Uterus (tissue), 4 donors: ENCODE results near the gene LRRTM1. TPM values are rescaled to one million over a fixed set of nuclear protein-coding genes. Genes with fewer than 3 reads are reported as not detected.

Experiments
- DNase-seq, 2 donors: peaks; one replicate each; pipeline ENCODE4 v3.0.0-alpha.2; 2019 to 2020
- H3K27ac ChIP-seq, 2 donors: fragments of 200-600 bp; sonication (generic); 1 replicate in 1 of 2; 2 replicates in 1 of 2; pipeline ENCODE4 v1.5.1; 2016 to 2018
- H3K27me3 ChIP-seq, 2 donors: fragments of 200-600 bp; sonication (generic); one replicate each; pipeline ENCODE4 v1.5.1; 2018 to 2019; ENCODE audit warnings: control low read depth in 1 of 2
- H3K36me3 ChIP-seq, 2 donors: fragments of 200-600 bp; sonication (generic); one replicate each; pipeline ENCODE4 v1.5.1; 2019; ENCODE audit warnings: control low read depth in 1 of 2
- H3K4me1 ChIP-seq, 2 donors: fragments of 200-600 bp; sonication (generic); one replicate each; pipeline ENCODE4 v1.5.1; 2018 to 2019; ENCODE audit warnings: control low read depth in 1 of 2
- H3K4me3 ChIP-seq, 2 donors: fragments of 200-600 bp; sonication (generic); 1 replicate in 1 of 2; 2 replicates in 1 of 2; pipeline ENCODE4 v1.5.1; 2018 to 2019; ENCODE audit warnings: mild to moderate bottlenecking in 1 of 2
- H3K9me3 ChIP-seq, 2 donors: fragments of 200-600 bp; sonication (generic); one replicate each; pipeline ENCODE4 v1.5.1; 2019; ENCODE audit warnings: control low read depth in 1 of 2
- CTCF ChIP-seq, 4 experiments: fragments of 200-600 bp in 2 of 4; fragments of 450-650 bp in 2 of 4; sonication (generic) in 2 of 4; IDR thresholded peaks; one replicate each; pipeline ENCODE4 v1.5.1; 2016 to 2019; ENCODE audit warnings: antibody characterized with exemption in 4 of 4, mild to moderate bottlenecking in 2 of 4, moderate library complexity in 1 of 4
- POLR2A ChIP-seq, 2 donors: fragments of 450-650 bp; IDR thresholded peaks; one replicate each; pipeline ENCODE4 v1.6.1; 2016; ENCODE audit warnings: antibody characterized with exemption in 2 of 2, mild to moderate bottlenecking in 1 of 2, moderate library complexity in 1 of 2
- intact Hi-C: fragments of 100-400 bp; cut with DNase I; formaldehyde crosslinking; loops from one replicate; pipeline ENCODE4 v1.15.1; 2023; ENCODE audit warnings: low total_unique reads
- total RNA-seq, 4 donors: library from RNA; depleted of rRNA in 3 of 4; stranded (reverse); fragments of >200 nt in 3 of 4; gene quantifications; one replicate each; pipeline versions ENCODE4 v1.1.0 to v1.2.4, GENCODE V29; 2014 to 2023
- donor health status: DM: yes; HTN: yes; CAD: no.

Gene LRRTM1
- total RNA-seq, 4 donors from 2014 or later, result 10.4 TPM; not detected in 3

- no peaks in the 10 kb centered on the region for H3K36me3 ChIP-seq
- TF ChIP-seq CTCF (IDR thresholded peaks at IDR 0.05), result no peak
- no peak for TF ChIP-seq POLR2A (IDR thresholded peaks at IDR 0.05)
- H3K9me3 ChIP-seq, result no peaks in the 10 kb centered on the region
- intact Hi-C loops, result no loop called here
- no peak for DNase-seq
- H3K27me3 ChIP-seq, result no peaks in the 10 kb centered on the region
- no peak overlapping the region for H3K4me3 ChIP-seq
- no peak overlapping the region for H3K27ac ChIP-seq
- H3K4me1 ChIP-seq, result no peaks in the 10 kb centered on the region
Measured at GRCh38 chr2:80259292-80259691, 45.3 kb downstream of the LRRTM1 start.

GRCh38 chr2:80258793-80259192 lies 45.8 kb downstream of the LRRTM1 start:
- H3K27me3 ChIP-seq, result no peaks in the 10 kb centered on the region
- no peak overlapping the region for H3K27ac ChIP-seq
- H3K9me3 ChIP-seq, result no peaks in the 10 kb centered on the region
- intact Hi-C loops, result no loop called here
- no peak overlapping the region for H3K4me3 ChIP-seq
- no peaks in the 10 kb centered on the region for H3K36me3 ChIP-seq
- TF ChIP-seq CTCF (IDR thresholded peaks at IDR 0.05), result no peak
- TF ChIP-seq POLR2A (IDR thresholded peaks at IDR 0.05), result no peak
- no peaks in the 10 kb centered on the region for H3K4me1 ChIP-seq
- no peak for DNase-seq

GRCh38 chr2:80258341-80258740 lies 46.2 kb downstream of the LRRTM1 start:
- no peak overlapping the region for H3K4me3 ChIP-seq
- H3K36me3 ChIP-seq, result no peaks in the 10 kb centered on the region
- no peaks in the 10 kb centered on the region for H3K4me1 ChIP-seq
- H3K27me3 ChIP-seq, result no peaks in the 10 kb centered on the region
- no peak for DNase-seq
- TF ChIP-seq CTCF (IDR thresholded peaks at IDR 0.05) (no peak), POLR2A (IDR thresholded peaks at IDR 0.05) (no peak)
- H3K9me3 ChIP-seq, result no peaks in the 10 kb centered on the region
- H3K27ac ChIP-seq, result no peak overlapping the region
- intact Hi-C loops, result no loop called here

- Histone ChIP-seq H3K27me3 (no peaks in the 10 kb centered on the region), H3K27ac (no peak overlapping the region), H3K36me3 (no peaks in the 10 kb centered on the region), H3K4me3 (no peak overlapping the region), H3K9me3 (no peaks in the 10 kb centered on the region), H3K4me1 (no peaks in the 10 kb centered on the region)
- intact Hi-C loops, result no loop called here
- TF ChIP-seq CTCF (IDR thresholded peaks at IDR 0.05) (no peak), POLR2A (IDR thresholded peaks at IDR 0.05) (no peak)
- DNase-seq, result no peak
Measured at GRCh38 chr2:80257450-80257849, 47.1 kb downstream of the LRRTM1 start.

- no peaks in the 10 kb centered on the region for H3K36me3 ChIP-seq
- H3K9me3 ChIP-seq, result no peaks in the 10 kb centered on the region
- H3K27me3 ChIP-seq, result no peaks in the 10 kb centered on the region
- no peak overlapping the region for H3K27ac ChIP-seq
- no peaks in the 10 kb centered on the region for H3K4me1 ChIP-seq
- intact Hi-C loops, result no loop called here
- no peak overlapping the region for H3K4me3 ChIP-seq
- no peak for DNase-seq
- TF ChIP-seq CTCF (IDR thresholded peaks at IDR 0.05) (no peak), POLR2A (IDR thresholded peaks at IDR 0.05) (no peak)
Measured at GRCh38 chr2:80256782-80257167, 47.8 kb downstream of the LRRTM1 start.
